HCT116 (cell line): ENCODE results near the gene NSMCE1. TPM values are rescaled to one million over a fixed set of nuclear protein-coding genes. Genes with fewer than 3 reads are reported as not detected.

ENCODE experiments used
- ATAC-seq: fragments of 200-7000 bp; cut with Tn5 transposase; 2 replicates; pipeline ENCODE4 v1.9.1; 2020; ENCODE audit warnings: mild to moderate bottlenecking, moderate library complexity
- BruUV-seq: library from RNA; stranded (reverse); fragments of 400-500 nt; replicated peaks from 2 replicates; lab custom pipeline; 2021; lab: Mats Ljungman, UMichigan
- CTCF ChIA-PET: fragments of 300-600 bp; sonication (Branson Sonifier 250); formaldehyde crosslinking; loops from one replicate; lab custom pipeline; 2021; ENCODE audit warnings: antibody characterized with exemption; lab: Charles Lee
- POLR2A ChIA-PET: fragments of 300-600, 350-600 bp; sonication (Branson Sonifier 250); formaldehyde crosslinking; loops from one replicate; lab custom pipeline; 2021; ENCODE audit warnings: antibody characterized with exemption; lab: Charles Lee
- RAD21 ChIA-PET, 2 experiments: fragments of 300-600 bp; sonication (Branson Sonifier 250); formaldehyde crosslinking; loops; one replicate each; lab custom pipeline; 2023; ENCODE audit warnings: low total read pairs in 2 of 2; ENCODE audit not compliant: uncharacterized antibody in 2 of 2, unreplicated experiment in 2 of 2, low non-redundant PET in 1 of 2; lab: Charles Lee
- DNase-seq: peaks from one replicate; pipeline ENCODE4 v3.0.0-alpha.2; 2010; ENCODE audit warnings: low read depth, low spot score
- H2AFZ ChIP-seq: fragments of 200-600 bp; shearing (Covaris generic), sonication (generic); 2 replicates; pipeline ENCODE4 v1.6.1; 2017; ENCODE audit warnings: low read depth, mixed run types, mixed read lengths, antibody characterized with exemption, low read length; ENCODE audit not compliant: poor library complexity, severe bottlenecking
- H3K27ac ChIP-seq: 2 replicates; pipeline ENCODE4 v1.5.1; 2012; ENCODE audit warnings: low read depth, low read length
- H3K27me3 ChIP-seq: fragments of 200-600 bp; sonication (generic); 2 replicates; pipeline ENCODE4 v1.6.1; 2016; ENCODE audit warnings: mixed run types, low read length, mixed read lengths; ENCODE audit not compliant: insufficient read depth
- H3K36me3 ChIP-seq, 2 experiments: fragments of 200-500 bp in 1 of 2; fragments of 200-600 bp in 1 of 2; sonication (Bioruptor generic) in 1 of 2; sonication (generic) in 1 of 2; 2 replicates each; pipeline versions ENCODE4 v1.5.1 to v1.6.1; 2014 to 2016; ENCODE audit warnings: low read length in 2 of 2, inconsistent platforms in 1 of 2, mixed read lengths in 1 of 2, mixed run types in 1 of 2; ENCODE audit not compliant: insufficient read depth in 2 of 2, control insufficient read depth in 1 of 2
- H3K4me1 ChIP-seq, 2 experiments: fragments of 200-600 bp in 1 of 2; sonication (generic) in 1 of 2; 2 replicates each; pipeline versions ENCODE4 v1.5.1 to v1.6.1; 2012 to 2017; ENCODE audit warnings: low read length in 2 of 2, inconsistent platforms in 1 of 2, mild to moderate bottlenecking in 1 of 2, mixed read lengths in 1 of 2, mixed run types in 1 of 2, moderate library complexity in 1 of 2; ENCODE audit not compliant: insufficient read depth in 2 of 2, control insufficient read depth in 1 of 2
- H3K4me2 ChIP-seq: fragments of 200-600 bp; sonication (generic); 2 replicates; pipeline ENCODE4 v1.6.1; 2017; ENCODE audit warnings: mixed run types, low read length, mixed read lengths
- H3K4me3 ChIP-seq, 2 experiments: fragments of 200-600 bp in 1 of 2; sonication (generic) in 1 of 2; replicated peaks in 1 of 2; 2 replicates each; pipeline ENCODE4 v1.5.1; 2011 to 2016; ENCODE audit warnings: low read length in 2 of 2, control low read depth in 1 of 2, low read depth in 1 of 2, mild to moderate bottlenecking in 1 of 2, mixed read lengths in 1 of 2, mixed run types in 1 of 2
- H3K79me2 ChIP-seq: fragments of 200-600 bp; sonication (generic); 2 replicates; pipeline ENCODE4 v1.6.1; 2017; ENCODE audit warnings: mild to moderate bottlenecking, mixed run types, low read length, moderate library complexity, mixed read lengths; ENCODE audit not compliant: insufficient read depth
- H3K9ac ChIP-seq: fragments of 200-600 bp; sonication (generic); 2 replicates; pipeline ENCODE4 v1.6.1; 2016; ENCODE audit warnings: low read length, mixed read lengths
- H3K9me2 ChIP-seq: fragments of 200-600 bp; sonication (generic), shearing (Covaris generic); 2 replicates; pipeline ENCODE4 v1.6.1; 2017; ENCODE audit warnings: mixed run types, mild to moderate bottlenecking, moderate library complexity; ENCODE audit not compliant: insufficient read depth
- H3K9me3 ChIP-seq, 2 experiments: fragments of 200-500 bp in 1 of 2; fragments of 200-600 bp in 1 of 2; sonication (Bioruptor generic) in 1 of 2; sonication (generic) in 1 of 2; 2 replicates each; pipeline ENCODE4 v1.6.1; 2014 to 2017; ENCODE audit warnings: low read length in 2 of 2, mixed read lengths in 2 of 2, inconsistent platforms in 1 of 2, low read depth in 1 of 2, mild to moderate bottlenecking in 1 of 2, mixed run types in 1 of 2, moderate library complexity in 1 of 2; ENCODE audit not compliant: control insufficient read depth in 1 of 2, insufficient read depth in 1 of 2
- H4K20me1 ChIP-seq: fragments of 200-600 bp; sonication (generic), shearing (Covaris generic); 2 replicates; pipeline ENCODE4 v1.6.1; 2017; ENCODE audit warnings: mixed run types, mild to moderate bottlenecking, moderate library complexity; ENCODE audit not compliant: insufficient read depth
- CBX3 ChIP-seq: IDR thresholded peaks from 2 replicates; pipeline ENCODE4 v1.6.1; 2012; ENCODE audit warnings: low read depth
- CEBPB ChIP-seq: IDR thresholded peaks from 2 replicates; pipeline ENCODE4 v1.6.1; 2012; ENCODE audit warnings: low read depth
- EGR1 ChIP-seq: IDR thresholded peaks from 2 replicates; pipeline ENCODE4 v1.6.1; 2012; ENCODE audit warnings: low read depth
- EZH2phosphoT487 ChIP-seq: fragments of 200-600 bp; IDR thresholded peaks from 2 replicates; pipeline ENCODE4 v1.6.1; 2018; ENCODE audit warnings: antibody characterized with exemption, borderline replicate concordance
- FOSL1 ChIP-seq: IDR thresholded peaks from 2 replicates; pipeline ENCODE4 v1.6.1; 2012; ENCODE audit warnings: low read depth
- JUND ChIP-seq: IDR thresholded peaks from 2 replicates; pipeline ENCODE4 v1.6.1; 2012
- POLR2A ChIP-seq: IDR thresholded peaks from 2 replicates; pipeline ENCODE4 v1.7.0; 2011; ENCODE audit warnings: borderline replicate concordance; ENCODE audit not compliant: insufficient read depth, insufficient read length; ENCODE audit errors: extremely low read depth
- POLR2AphosphoS5 ChIP-seq: IDR thresholded peaks from 2 replicates; pipeline ENCODE4 v1.6.1; 2011; ENCODE audit warnings: mild to moderate bottlenecking, low read depth, low read length, moderate library complexity
- RAD21 ChIP-seq: IDR thresholded peaks from 2 replicates; pipeline ENCODE4 v1.6.1; 2012; ENCODE audit warnings: low read depth, mild to moderate bottlenecking
- SIN3A ChIP-seq: IDR thresholded peaks from 2 replicates; pipeline ENCODE4 v1.6.1; 2012; ENCODE audit warnings: low read depth
- SP1 ChIP-seq: IDR thresholded peaks from 2 replicates; pipeline ENCODE4 v1.6.1; 2012; ENCODE audit warnings: low read depth
- SRF ChIP-seq: IDR thresholded peaks from 2 replicates; pipeline ENCODE4 v1.6.1; 2012; ENCODE audit warnings: low read depth
- YY1 ChIP-seq: IDR thresholded peaks from 2 replicates; pipeline ENCODE4 v1.6.1; 2011; ENCODE audit warnings: low read length, low read depth, moderate library complexity, mild to moderate bottlenecking; ENCODE audit not compliant: insufficient replicate concordance; ENCODE audit errors: extremely low read depth
- ZBTB33 ChIP-seq: IDR thresholded peaks from 2 replicates; pipeline ENCODE4 v1.6.1; 2011; ENCODE audit warnings: mild to moderate bottlenecking, low read length, moderate library complexity; ENCODE audit not compliant: insufficient replicate concordance; ENCODE audit errors: extremely low read depth
- ZFX ChIP-seq: fragments of 450-650 bp; IDR thresholded peaks from 2 replicates; pipeline ENCODE4 v1.6.1; 2017
- intact Hi-C: fragments of 100-400 bp; cut with micrococcal nuclease; formaldehyde crosslinking; loops from 2 replicates; pipeline ENCODE4 v1.10.0; 2022
- total RNA-seq: library from RNA; stranded (reverse); gene quantifications from one replicate; pipeline ENCODE4 v1.2.1, GENCODE V29; 2021; ENCODE audit not compliant: unreplicated experiment
- TF ChIP-seq, protein P1 (sequence below), 3 experiments: fragments of 200-600 bp in 1 of 3; sonication (generic) in 1 of 3; IDR thresholded peaks in 2 of 3; conservative IDR thresholded peaks in 1 of 3; 2 replicates each; pipeline ENCODE4 v1.5.1; 2012 to 2017; ENCODE audit warnings: low read depth in 2 of 3, low read length in 2 of 3, antibody characterized with exemption in 1 of 3, borderline replicate concordance in 1 of 3, control low read depth in 1 of 3, mild to moderate bottlenecking in 1 of 3, mixed read lengths in 1 of 3, mixed run types in 1 of 3, moderate library complexity in 1 of 3; ENCODE audit not compliant: insufficient read depth in 1 of 3

Gene NSMCE1
- total RNA-seq, 1 experiment from 2014 or later = 85.6 TPM

GRCh38 chr16:27239026-27239425 is 29.5 kb downstream of the NSMCE1 start:
- H3K9me2 ChIP-seq = no peaks in the 10 kb centered on the region
- H3K36me3 ChIP-seq = peaks cover 0 to 4% of the 10 kb centered on the region in 2 experiments; a peak in 2 of 4 replicates
- H3K4me1 ChIP-seq = peaks cover 14 to 59% of the 10 kb centered on the region in 2 experiments; a peak in 3 of 4 replicates
- TF ChIP-seq CEBPB (no peak), RAD21 (no peak), POLR2A (no peak), SIN3A (no peak), YY1 (no peak), SRF (no peak), SP1 (no peak), EGR1 (no peak), FOSL1 (no peak), JUND (no peak)
- TF ChIP-seq, all 23 proteins: peak for 0
- no peaks in the 10 kb centered on the region for H3K9me3 ChIP-seq
- POLR2A ChIA-PET = no interaction called here
- H2AFZ ChIP-seq = no peak overlapping the region
- no peaks in the 10 kb centered on the region for H4K20me1 ChIP-seq
- no peak for ATAC-seq
- H3K9ac ChIP-seq = no peak overlapping the region
- no peaks in the 10 kb centered on the region for H3K27me3 ChIP-seq
- RAD21 ChIA-PET = no interaction called here
- no peak overlapping the region for H3K27ac ChIP-seq
- CTCF ChIA-PET = interaction anchor here (0.9 to 3.5 kb wide), 2 partner anchors 116 to 129 kb away, joined by 3 to 18 read pairs; no protein-coding TSS in a partner anchor
- H3K4me2 ChIP-seq = no peak overlapping the region
- H3K4me3 ChIP-seq = no peak overlapping the region
- no peaks in the 10 kb centered on the region for H3K79me2 ChIP-seq
- BruUV-seq = no TSS peak
- no peak for DNase-seq
- intact Hi-C loops = loop anchor here (5.0 kb wide), 1 partner anchor 218 kb away; no protein-coding TSS in a partner anchor

GRCh38 chr16:27238591-27238990 is 30.0 kb downstream of the NSMCE1 start:
- no TSS peak for BruUV-seq
- ATAC-seq = no peak
- POLR2A ChIA-PET = no interaction called here
- CTCF ChIA-PET = interaction anchor here (0.9 to 3.5 kb wide), 2 partner anchors 117 to 129 kb away, joined by 3 to 18 read pairs; no protein-coding TSS in a partner anchor
- Histone ChIP-seq H3K9ac (no peak overlapping the region), H3K4me1 (peaks cover 14 to 59% of the 10 kb centered on the region in 2 experiments; a peak in 3 of 4 replicates), H3K36me3 (peaks cover 0 to 7% of the 10 kb centered on the region in 2 experiments; a peak in 2 of 4 replicates), H2AFZ (no peak overlapping the region), H3K27ac (no peak overlapping the region), H4K20me1 (no peaks in the 10 kb centered on the region), H3K4me2 (no peak overlapping the region), H3K4me3 (no peak overlapping the region), H3K27me3 (no peaks in the 10 kb centered on the region), H3K9me2 (no peaks in the 10 kb centered on the region), H3K79me2 (no peaks in the 10 kb centered on the region), H3K9me3 (no peaks in the 10 kb centered on the region)
- intact Hi-C loops = loop anchor here (5.0 kb wide), 1 partner anchor 219 kb away; no protein-coding TSS in a partner anchor
- RAD21 ChIA-PET = no interaction called here
- no peak for DNase-seq
- TF ChIP-seq JUND = no peak
- TF ChIP-seq RAD21 = no peak
- no peak for TF ChIP-seq SRF
- no peak for TF ChIP-seq ZFX
- TF ChIP-seq, protein P1, sequence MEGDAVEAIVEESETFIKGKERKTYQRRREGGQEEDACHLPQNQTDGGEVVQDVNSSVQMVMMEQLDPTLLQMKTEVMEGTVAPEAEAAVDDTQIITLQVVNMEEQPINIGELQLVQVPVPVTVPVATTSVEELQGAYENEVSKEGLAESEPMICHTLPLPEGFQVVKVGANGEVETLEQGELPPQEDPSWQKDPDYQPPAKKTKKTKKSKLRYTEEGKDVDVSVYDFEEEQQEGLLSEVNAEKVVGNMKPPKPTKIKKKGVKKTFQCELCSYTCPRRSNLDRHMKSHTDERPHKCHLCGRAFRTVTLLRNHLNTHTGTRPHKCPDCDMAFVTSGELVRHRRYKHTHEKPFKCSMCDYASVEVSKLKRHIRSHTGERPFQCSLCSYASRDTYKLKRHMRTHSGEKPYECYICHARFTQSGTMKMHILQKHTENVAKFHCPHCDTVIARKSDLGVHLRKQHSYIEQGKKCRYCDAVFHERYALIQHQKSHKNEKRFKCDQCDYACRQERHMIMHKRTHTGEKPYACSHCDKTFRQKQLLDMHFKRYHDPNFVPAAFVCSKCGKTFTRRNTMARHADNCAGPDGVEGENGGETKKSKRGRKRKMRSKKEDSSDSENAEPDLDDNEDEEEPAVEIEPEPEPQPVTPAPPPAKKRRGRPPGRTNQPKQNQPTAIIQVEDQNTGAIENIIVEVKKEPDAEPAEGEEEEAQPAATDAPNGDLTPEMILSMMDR (IDR thresholded peaks at IDR 0.05 in 2 of 3, conservative IDR thresholded peaks at IDR 0.05 in 1 of 3; ENCODE audit: borderline replicate concordance in 1 of 3, insufficient read depth in 1 of 3, low read depth in 2 of 3, low read length in 2 of 3) = no peak
- no peak for TF ChIP-seq CBX3
- no peak for TF ChIP-seq ZBTB33
- TF ChIP-seq EZH2phosphoT487 = no peak
- no peak for TF ChIP-seq FOSL1
- TF ChIP-seq POLR2AphosphoS5 = no peak
- TF ChIP-seq CEBPB = no peak
- no peak for TF ChIP-seq SP1
